Limb (tissue), 2 donors: ENCODE data around the gene MAP7.
"Not testable (repeated sequence)": the region's sequence is repeated elsewhere in the genome, so short reads cannot be mapped to it uniquely, and the experiment has no call there.

Source experiments
- DNase-seq, 2 donors: peaks; one replicate each; pipeline ENCODE4 v3.0.0-alpha.2; 2016; ENCODE audit errors: extremely low spot score in 2 of 2

The MAP7 gene

DNA sequence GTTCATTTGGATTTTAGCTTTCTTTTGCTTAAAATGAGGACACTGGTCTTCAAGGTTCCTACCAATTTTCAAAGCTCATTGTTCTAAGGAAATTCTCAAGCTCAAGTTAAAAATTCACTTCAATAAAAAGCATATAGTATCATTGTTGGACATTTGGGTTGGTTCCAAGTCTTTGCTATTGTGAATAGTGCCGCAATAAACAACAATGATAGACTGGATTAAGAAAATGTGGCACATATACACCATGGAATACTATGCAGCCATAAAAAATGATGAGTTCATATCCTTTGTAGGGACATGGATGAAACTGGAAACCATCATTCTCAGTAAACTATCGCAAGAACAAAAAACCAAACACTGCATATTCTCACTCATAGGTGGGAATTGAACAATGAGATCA, 159.3 kb downstream of the MAP7 start:
- not testable (repeated sequence) for DNase-seq

DNA sequence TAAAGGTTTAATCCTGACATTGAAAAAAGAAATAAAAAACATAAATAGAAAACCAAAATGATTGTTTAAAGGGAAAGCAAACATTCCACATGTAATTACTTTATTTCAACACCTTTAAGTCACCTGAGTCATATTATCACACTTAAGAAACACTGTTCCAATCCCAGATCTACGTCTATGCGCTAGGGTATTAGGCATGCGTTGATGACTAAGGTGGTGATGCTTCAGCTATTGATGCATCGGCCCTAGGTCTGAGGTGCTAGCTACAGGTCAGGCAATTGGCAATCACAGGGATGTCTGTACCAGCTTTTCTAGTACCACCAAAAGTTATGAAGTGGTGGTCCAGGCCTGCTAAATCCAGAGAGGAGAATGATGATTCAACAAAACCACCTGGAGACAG, 162.9 kb downstream of the MAP7 start:
- DNase-seq: no peak

DNA sequence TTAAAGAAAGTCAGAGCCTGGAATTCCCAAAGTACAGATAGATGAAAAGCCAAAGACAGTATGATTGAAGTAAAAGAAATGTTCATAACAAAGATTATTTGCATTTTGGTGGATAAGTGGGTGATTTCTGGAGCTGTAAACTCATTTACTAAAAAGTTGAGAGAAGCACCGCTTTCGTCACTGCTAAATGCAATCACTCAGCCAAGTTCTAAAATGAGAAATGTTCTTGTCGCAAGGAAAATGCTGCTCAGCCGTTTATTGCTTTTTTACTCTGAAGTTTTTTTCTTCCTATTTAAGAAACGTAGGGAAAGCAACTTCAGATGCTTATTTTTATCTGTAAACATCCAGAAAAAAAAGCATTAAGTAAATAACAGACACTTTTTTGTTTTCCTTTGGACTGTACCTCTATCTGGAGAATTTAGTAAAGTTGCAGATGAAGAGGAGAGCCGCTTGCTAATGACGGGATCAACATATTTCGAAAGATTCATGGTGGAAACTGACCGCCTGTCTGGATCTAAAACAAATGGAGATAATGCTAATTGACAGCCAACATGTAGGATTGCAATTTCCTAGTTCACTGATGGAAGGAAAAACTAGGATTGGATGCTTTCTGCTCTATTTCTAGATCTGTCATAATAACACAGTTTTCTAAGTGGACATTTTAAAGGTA, 166.8 kb downstream of the MAP7 start:
- DNase-seq: no peak

DNA sequence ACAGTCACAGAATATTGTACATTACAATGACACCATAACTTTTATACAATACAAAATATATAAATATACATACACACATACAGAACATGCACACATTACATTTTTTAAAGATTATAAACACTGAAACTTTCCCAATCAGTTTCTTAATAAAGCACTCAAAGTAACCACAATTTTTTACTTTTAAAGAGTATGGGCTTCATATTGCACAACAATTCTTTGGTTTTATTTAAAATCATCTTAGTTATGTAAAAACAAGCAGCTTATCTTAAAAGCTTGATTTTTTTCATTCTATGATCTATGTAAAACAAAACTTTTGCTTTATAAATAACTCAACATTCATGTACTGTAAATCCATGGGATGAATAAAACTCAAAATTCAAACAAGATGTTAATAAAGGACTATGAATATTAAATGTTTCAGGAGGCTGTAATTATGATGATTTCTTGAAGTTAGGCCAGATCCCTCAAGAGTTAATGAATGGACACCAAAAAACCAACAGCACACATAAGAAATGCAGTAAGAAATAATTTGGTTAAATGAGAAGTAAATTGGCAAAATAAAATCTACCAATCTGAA, 167.5 kb downstream of the MAP7 start:
- no peak for DNase-seq

DNA sequence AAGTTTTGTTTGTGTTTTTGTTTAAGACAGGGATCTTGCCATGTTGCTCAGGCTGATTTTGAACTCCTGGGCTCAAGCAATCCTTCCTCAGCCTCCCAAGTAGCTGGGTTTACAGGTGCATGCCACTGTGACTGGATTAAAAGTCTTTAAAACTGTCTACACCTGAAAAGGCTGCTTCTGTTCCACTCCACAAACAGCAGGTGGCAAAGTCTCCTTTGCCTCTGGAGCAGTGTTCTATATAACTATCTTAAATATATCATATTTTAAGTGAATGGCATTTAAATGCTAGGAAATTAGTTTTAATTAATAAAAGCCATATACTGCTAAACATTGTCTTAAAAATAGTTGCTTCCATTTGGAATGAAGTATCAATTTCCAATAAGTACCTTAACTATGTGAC, 171.3 kb downstream of the MAP7 start:
- no peak for DNase-seq

DNA sequence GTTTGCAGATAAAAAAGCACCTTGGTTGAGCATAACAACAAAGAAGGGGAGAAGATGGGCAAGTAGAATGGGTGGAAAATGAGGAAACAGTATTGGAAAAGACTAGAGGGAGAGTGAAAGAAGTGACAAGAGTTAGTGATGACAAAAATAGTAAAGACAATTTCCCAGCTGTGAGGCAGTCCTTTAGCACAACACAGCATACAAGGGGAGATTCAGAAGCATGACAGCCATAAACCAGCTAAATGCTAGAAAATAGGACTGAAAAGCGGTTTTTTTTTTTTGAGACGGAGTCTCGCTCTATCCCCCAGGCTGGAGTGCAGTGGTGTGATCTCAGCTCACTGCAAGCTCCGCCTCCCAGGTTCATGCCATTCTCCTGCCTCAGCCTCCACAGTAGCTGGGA, 174.4 kb downstream of the MAP7 start:
- DNase-seq: not testable (repeated sequence)

DNA sequence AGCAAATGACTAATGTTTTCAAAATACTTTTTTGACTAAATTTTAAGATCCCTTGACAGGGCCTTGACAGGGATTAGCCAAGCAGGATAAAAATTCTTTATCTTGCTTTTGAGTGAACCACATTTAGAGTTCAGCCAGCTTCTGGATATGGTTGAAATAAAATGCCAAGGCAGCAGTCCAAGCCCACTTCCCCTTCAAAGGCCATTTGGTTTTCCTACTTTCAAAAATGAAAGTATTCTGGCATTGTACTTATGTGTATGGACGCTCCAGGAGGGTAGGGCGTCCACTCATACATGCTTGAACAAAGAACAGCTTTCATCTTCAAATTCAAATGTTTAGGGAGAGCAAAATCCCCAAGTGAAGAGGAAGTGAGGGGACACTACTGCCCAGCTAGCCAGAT, 178.3 kb downstream of the MAP7 start:
- DNase-seq: no peak

DNA sequence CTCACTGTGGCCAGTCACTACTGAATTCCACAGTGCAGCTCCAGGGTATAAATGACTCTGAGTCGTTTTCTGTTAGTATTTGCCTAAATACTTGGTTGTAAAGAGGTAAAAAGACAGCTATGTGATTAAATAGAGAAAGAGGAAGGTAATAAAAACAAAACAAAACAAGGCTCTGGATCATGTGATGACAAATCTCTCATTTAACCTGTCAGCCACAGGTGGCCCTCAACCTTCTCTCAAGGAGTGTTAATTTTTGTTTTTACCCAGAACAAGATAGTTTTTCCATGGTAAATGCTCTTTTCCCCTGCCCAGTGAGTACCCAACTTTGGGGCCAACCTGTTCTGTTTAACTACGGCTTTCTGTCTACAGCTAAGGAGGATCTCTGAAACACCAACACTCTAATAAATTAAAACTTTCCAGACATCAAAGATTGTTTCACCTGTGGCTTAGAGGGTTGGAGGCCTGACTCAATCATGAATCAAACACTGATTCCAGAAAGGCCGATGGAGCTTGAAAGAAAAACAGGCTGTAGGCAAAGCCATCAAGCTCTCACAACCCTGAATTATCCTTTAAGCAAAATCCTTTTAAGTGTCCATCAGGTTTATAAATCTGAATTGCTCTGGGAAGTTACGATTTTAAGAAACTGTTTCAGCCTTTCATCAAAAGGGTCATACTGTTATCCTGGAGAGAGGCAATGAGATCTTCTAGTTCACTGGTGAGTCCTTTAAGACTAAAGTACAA, 179.1 kb downstream of the MAP7 start:
- no peak for DNase-seq

DNA sequence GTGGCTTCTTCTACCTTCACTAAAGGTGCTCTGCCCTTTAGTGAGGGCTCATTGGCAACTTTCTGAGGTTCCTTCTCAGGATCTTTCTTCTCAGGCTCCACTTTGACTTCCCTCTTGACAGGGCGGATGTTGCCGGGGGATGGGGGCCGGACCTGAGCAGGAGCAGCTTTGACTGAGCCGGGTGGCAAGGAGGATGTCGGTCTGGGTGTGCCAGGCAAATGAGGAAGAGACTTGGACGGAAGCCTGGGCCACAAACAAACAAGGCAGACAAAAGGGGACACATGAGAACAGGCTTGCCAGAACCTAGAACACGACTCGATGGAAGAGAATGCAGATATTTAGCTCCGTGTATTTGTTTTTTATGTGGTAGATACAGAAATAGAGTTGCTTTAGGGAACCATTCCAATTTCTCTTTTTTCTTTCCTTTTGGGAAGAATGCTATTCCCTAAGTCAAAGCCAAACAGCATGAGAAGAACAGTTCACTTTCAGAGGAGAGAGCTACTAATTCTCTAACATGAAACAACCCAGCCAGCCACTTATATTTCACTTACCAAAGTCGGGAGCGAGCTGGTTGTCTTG, 184.4 kb downstream of the MAP7 start:
- DNase-seq: no peak

DNA sequence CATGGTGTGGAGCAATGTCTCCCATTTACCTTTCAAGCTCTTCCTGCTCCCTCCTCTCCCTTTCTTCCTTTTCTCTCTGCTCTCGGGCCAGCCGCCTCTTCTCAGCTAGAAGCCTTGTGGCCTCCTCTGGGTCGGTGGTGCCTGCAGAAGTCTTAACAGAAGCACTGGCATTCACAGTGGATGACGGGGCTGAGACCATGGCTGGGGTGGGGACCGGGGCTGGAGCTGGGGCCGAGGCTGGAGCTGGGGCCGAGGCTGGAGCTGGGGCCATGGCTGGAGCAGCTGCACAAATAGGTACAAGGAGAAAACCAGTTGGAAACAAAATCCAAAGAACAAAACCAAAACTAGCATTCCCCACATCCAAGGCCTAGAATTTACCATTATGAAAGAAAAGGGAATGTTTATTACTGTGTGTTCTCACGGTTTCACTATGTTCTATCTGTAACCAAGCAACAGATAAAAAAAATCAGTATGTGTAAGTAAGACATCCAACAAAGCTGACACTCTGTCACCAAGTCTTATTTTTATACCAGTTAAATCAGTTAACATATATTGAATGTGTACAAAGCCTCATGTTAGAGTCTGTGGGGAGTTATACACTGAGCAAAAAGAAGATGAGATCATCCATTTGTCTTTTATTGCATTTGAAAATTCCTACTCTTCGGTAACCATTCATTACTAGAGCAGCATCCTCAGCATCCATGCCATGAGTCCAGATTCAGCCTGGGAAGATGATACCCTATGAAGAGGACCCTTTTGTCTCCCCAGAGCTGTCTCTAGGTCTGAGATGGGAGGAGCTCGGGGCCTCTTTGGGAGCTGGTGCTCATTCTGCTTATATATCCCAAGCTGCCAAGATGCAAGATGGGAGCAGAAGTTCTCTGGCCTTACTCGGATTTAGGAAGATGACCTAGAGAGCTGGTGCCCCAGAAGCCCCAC, 187.5 kb downstream of the MAP7 start:
- DNase-seq: no peak

DNA sequence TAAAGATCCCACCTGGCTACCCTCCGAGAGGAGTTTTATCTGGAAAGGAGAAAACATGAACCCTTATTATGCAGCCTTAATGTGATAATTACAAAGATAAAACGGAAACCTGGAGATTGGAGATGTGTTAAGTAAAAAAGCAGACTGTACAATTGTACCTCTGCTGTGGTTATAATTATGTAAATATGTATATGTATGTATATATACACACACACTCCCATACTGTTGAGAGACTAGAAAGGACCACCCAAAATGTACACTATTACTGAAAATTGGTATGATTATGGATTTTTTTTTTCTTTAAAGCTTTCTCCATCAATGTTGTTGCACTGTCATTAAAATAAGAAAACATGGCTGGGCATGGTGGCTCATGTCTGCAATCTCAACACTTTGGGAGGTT, 188.4 kb downstream of the MAP7 start:
- DNase-seq: no peak

DNA sequence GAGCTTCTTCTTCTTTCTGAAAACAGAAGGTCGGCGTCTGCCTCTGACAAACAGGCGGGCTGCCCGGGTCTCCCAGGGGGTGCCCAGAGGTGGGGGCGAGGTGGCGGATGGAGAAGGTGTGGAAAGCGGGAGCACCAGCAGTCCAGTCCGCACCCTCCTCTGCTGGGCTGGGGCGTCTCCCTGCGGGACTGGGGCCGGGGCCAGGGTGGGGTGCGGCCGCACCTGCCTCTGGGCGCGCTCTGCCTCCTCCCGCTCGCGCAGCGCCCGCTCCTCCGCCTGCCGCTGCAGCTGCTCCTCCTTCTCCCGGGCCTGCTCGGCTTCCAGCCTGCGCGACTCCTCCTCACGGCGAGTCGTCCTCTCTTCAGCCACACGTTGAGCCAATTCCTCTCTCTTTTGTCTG, 189.4 kb downstream of the MAP7 start:
- no peak for DNase-seq

DNA sequence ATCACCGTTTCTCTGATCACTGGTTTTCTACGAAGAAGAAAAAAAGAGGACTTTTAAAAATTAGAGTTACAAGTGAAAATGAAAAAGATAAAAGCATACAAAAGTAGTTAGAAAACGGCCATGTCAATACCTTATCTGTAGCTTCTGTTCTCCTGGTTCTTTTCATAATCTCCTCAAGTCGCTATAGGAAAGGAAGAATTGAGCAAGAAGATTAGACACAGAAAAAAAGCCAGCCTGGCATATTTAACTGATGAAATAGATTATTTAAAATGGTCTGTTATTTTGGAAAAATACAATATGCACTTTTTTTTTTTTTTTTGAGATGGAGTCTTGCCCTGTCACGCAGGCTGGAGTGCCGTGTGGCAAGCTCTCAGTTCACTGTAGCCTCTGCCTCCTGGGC, 190.4 kb downstream of the MAP7 start:
- no peak for DNase-seq

DNA sequence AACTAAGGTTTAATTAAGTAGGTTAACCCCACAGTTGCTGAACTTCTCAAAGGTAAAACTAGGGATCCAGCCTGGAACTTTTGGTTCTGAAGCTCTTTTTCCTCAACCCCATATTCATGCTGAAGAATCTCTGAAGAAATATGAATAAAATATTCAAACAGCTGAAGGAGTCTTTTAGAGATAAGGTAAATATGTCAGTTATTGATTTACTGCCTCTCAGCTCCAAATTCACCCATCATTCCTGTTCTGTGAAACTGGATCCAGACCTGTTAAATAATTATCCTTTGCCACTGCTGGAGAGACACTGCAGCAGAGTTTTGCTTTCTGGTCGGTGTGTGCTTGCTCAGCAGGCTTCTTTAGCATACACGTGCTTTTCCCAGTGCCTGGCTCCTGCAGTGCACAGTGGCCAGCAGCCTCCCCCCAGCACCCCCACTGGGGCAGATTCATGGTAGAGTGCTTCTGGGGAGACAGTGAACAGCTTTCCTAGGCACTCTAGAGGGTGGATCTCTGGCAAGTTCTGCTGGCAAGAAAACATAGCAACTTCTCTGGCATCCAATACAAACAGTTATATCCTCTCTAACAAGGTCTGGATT, 198.6 kb downstream of the MAP7 start:
- no peak for DNase-seq

DNA sequence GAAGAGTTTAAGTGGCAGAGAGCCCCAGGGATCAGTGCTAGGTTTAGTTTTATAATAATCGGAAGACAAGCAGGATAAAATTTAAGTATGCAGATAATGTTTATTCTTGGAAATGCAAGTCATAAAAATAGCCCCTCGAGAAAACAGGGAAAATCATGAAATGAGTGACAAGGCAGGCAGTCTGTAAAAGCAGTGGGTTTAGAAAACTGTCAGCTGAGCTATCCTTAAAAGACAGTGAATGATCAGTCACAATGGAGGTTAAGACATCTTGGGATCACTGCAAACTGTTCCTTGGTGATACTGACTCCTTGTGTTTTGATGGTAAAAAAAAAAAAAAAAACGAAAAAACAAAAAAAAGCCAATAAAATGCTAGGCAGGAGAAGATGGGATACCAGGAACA, 199.3 kb downstream of the MAP7 start:
- DNase-seq: no peak

DNA sequence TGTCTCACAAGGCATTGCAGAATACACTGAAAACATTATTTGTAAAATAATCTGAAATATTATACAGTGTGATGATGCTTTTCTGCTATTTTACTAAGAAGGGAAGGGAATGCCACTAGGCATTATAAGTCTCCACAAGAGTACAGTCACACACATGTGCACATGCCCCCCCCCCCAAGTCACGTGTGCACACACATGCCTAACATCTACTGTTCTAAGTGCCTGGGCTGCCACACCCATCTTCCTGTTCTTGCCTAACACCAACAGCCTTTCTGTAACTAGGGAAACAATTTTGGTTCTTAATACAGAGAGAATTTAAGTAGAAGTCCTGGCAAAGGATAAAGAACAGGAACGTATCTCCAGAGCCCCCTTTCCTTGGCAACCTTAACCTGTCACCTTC, 202.4 kb downstream of the MAP7 start:
- DNase-seq: no peak

DNA sequence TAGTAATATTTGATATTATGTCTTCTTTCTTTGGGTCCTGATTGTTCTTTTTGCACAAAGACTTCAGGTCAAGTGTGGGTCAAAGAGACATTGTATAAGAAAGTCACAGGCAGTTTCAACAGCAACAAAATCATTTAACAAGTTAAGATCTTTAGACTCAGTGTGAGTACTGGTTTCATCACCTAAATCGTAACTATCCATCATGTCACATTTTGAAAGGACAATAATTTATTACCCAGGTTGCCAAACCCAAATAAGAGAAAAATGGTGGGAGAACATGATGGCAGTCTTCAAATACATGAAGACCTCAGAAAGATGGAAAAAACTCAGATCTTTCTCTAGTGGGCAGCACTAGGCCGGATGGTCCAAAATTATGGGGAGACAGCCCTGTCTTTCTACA, 205.1 kb downstream of the MAP7 start:
- DNase-seq: no peak

DNA sequence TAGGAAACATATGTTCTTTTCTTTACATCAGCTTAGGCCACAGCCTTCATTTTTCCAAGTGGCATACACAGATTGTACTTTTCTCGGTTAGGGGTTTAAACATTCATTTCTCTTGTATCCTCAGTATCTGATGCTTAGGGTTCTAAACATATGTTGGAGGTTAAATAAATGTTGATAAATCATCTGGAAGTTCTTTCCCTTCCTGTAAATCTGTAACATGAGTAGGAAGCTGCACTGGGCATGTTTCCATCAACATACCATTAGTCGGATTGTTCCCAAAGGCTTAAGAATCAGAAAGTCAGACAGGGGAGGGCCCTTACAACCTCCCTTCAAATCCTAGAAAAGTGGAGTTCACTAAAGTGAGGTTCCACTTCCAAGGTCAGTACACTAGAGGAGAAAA, 205.8 kb downstream of the MAP7 start:
- peak in 1 of 2 donors; percentile 81 for DNase-seq

DNA sequence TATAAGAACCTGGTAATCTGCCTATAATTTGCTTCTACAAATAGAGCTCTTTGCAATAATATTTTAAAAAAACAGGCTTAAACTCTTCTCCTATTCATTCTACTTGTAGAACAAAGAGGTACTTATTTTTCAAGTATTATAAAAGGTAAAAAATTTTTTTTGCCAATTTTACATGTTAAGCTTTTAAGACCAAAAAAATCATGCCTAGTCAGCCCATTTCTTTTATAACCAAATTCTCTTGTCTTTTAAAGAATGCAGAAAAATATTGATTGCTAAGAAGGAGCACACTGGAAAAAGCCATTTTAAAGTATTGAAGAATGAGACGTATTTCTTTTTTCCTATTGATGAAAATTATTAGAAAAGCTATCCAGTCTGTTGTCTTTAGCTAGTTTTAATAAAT, 206.5 kb downstream of the MAP7 start:
- no peak for DNase-seq

DNA sequence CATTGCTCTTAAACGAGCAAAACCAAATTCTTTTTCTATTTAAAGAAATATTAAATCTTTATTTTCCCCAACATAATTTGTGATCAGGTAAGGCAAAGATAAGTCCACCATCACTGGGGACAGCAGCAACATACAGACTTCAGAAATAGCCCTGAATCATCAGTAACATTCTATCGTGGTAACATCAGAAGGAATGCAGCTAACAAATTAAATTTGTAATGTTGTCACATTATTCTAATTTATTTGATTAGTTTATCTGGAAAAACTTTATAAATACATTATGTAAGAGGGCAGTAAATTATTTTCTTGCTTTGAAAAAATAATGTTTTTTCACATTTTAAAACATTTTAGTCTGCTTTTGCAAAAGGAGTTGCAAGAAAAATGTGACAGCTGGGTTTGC, 206.9 kb downstream of the MAP7 start:
- DNase-seq: no peak

DNA sequence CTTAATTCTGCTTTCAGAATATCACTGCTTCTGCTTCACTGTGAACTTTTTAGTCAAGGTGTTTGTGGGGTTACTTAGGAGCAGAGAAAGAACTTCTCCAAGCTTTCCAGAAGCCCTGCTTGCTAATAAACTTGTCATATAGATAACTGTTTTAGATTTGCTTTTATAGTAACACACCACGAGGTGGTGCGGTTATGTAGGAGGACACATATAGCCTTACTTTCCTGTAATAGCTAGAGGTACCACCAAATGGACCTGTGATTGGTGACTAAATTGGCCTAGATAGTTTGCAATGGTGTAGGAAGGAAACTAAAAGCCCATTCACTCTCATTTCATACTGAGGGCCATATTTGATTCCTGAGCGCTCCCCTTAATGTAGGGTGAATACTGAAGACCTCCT, 208.3 kb downstream of the MAP7 start:
- DNase-seq: no peak
